Midbrain (tissue), 1 donor: Measurements from ENCODE around the gene PSPH.
"Not testable (repeated sequence)": the region's sequence is repeated elsewhere in the genome, so short reads cannot be mapped to it uniquely, and the experiment has no call there.

Experiments
- DNase-seq: peaks from one replicate; lab custom pipeline; 2025; lab: John Stamatoyannopoulos, UW

Gene PSPH

DNA sequence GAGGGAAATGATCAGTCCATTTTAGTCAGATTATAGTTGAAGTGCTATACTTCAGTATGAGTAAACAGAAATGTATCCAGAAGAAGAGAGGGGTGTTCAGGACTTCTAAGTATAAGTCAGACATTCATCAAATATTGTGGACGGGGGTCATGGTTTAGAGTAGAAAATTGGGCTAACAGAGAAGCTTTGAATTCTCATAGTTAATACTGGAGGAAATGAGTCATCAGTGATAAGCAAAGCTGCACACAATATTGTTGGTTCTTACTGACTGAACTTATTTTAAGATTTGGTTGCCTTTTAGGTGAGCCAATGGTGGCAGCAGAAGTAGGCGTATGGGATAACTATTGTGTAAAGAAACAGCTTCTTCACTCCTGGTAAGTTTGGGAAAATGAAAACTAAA is 11.1 kb upstream of the PSPH start:
- DNase-seq: no peak

DNA sequence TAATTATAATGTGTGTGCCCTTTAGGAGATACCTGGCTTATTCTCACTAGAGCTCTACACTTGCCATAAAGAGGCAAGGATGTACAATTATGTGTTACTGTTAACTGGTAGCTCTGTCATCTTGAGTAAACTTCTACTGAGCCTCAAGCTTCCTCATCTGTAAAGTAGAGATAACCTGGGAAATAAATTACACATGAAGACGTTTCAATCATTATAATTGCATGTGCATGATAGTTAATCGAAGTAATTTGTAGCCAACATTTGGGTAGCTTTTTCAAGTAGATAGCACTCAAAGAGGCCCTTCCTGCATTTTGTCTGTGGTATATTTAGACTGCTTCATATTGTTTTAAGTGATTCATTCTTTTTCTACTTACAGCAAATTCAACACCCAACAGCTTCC is 2.7 kb upstream of the PSPH start:
- no peak for DNase-seq

DNA sequence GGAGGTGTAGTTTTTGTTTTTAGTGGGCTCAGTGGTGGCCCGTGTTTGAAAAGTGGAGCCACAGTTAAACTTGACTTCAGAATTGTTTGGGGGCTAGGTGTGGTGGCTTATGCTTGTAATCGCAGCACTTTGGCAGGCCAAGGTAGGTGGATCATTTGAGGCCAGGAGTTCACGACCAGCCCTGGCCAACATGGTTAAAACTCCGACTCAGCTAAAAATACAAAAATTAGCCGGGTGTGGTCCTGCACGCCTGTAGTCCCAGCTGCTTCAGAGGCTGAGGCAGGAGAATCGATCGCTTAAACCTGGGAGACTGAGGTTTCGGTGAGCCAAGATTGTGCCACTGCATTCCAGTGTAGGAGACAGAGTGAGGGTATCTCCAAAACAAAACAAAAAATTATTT is 2.1 kb upstream of the PSPH start:
- DNase-seq: no peak

DNA sequence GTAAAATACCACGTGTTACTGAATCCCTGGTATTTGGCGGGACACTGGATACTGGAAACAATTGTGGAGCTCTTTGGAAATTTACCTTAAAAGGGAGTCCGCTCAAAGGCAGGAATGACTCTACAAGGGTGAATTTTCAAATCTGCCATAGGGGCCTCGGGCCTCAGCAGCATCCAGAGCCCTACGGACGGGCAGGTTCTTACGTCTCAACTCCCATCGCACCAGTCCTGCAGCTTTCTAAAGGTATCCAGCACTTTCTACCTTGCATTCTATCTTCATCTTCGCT is 248 bp downstream of the PSPH start:
- no peak for DNase-seq

DNA sequence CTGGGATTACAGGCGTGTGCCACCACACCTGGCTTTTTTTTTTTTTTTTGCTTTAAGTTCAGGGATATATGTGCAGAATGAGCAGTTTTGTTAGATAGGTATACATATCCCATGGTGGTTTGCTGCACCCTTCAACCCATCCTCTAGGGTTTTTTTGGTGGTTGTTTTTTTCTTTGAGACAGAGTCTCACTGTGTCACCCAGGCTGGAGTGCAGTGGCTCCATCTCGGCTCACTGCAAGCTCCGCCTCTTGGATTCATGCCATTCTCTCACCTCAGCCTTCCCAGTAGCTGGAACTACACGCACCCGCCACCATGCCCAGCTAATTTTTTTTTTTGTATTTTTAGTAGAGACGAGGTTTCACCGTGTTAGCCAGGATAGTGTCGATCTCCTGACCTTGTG is 2.5 kb downstream of the PSPH start:
- DNase-seq: not testable (repeated sequence)

DNA sequence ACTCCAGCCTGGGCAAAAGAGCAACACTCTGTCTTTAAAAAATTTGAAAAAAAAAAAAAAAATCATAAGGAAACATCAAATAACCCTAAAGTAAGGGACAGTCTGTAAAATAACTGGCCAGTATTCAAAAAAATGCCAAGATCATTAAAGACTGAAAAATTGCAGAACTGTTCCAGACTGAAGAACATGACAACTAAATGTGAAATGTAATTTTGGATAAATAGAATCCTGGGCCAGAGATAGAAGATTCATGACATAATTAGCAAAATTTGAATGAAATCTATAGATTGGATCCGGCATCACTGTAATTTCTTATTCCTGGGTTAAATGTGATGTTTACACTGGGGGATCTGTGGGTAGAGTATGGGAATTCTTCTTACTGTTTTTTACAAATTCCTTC is 3.0 kb downstream of the PSPH start:
- DNase-seq: no peak

DNA sequence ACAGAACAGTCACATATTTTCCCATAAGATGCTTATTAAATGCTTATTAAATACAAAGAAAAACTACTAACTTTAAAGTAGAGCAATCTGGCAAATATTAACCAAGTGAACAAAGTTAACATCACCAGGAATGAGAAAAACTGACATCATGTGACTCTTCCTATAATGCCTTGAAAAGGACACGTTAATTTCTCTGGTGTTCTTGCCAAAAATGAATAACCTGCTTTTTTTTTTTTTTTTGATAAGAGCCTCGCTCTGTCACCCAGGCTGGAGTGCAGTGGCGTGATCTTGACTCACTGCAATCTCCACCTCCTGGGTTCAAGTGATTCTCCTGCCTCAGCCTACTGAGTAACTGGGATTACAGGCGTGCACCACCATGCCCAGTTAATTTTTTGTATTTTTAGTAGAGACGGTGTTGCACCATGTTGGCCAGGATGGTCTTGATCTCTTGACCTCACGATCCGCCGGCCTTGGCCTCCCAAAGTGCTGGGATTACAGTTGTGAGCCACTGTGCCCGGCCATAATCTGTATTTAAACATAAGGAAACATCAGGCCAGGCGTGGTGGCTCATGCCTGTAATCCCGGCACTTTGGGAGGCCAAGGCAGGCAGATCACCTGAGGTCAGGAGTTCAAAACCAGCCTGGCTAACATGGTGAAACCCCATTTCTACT is 3.7 kb downstream of the PSPH start:
- DNase-seq: not testable (repeated sequence)

DNA sequence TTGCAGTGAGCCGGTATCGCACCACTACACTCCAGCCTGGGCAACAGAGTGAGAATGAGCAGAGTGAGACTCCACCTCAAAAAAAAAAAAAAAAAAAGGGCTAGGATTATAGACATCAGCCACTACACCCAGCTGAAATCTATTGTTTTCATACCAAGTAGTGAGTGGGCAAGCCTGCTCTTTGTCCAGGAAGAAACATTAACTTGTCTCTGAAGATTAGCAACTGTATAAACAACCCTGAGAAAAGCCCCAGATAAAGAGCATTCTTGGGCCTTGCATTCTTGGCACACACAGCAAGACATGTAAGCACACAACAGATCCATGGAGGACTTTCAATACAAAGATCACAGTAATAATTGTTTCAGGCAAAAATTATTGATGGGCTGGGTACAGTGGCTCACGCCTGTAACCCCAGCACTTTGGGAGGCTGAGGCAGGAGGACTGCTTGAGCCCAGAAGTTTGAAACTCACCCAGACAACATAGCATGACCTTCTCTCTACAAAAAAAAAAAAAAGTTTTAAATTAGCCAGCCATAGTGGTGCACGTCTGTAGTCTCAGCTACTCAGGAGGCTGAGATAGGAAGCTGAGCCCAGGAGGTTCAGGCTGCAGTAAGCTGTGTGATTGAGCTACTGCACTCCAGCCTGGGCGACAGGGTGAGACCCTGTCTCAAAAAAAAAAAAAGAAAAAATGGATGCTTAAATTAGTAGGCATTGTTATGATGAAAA is 4.4 kb downstream of the PSPH start:
- DNase-seq: no peak

DNA sequence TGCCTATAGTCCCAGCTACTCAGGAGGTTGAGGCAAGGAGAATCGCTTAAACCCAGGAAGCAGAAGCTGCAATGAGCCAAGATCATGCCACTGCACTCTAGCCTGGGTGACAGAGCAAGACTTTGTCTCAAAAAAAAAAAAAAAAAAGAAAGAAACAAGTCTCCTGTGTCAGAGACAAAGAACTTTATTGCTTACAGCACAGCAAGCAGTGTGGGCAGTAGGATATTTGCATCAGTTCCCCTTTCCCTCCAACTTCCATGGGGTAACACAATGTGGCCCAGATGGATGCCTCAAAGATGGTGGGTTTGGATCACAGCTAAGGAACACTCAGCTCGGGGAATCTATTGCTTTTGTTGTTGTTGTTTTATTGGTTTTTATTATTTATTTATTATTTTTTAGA is 5.5 kb downstream of the PSPH start:
- DNase-seq: not testable (repeated sequence)

DNA sequence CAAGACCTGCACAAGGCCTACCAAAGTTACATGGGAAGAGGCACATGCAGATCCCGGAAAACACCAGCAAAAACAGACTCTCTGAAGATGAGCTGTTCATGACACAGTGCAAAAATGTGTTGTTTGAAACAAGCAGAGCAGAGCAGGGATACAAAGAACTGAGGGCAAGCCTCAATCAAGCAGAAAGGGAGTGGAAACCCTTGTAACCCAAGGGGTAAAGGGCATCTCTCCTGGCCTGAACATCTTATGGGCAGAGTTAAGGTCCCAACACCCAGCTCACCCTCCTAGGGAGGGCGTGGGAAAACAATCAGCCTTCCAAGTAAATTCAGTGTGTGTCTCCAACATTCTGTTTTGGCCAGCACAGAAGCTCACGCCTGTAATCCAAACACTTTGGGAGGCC is 10.5 kb downstream of the PSPH start:
- no peak for DNase-seq

DNA sequence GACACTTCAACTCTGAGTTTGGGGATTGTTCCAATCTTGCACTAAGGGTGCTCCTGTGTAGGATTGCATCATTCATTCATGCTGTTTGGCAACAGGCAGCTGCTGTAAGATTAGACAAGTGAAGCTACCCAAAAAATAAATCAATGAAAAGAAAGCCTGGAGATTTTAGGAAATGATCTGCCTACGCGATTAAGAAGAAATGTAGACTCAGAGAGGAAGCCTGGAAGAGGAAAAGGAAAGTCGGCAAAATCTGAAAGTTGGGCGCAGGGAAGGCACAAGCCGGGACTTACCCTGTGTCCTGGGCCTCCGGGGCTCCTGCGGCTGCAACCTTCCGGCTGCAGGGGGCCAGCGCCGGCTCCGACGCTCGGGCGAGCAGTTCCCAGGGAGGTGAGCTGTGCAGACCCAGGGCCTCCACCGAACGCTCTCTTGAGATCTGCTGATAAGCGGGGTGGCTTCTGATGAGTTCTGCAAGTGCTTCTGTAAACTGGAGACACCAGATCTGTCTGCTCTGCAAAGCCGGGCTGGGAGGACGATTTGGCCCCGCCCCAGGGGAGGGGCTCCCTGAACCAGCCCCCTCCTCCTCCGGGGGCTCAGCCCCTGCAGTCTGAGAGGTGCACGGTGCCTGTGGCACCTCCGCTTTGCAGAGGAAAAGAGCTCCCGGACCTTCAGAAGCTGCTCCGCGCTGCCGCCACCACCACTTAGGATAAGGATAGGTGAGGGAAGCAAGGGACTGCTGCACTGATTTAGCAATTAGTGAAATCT is 17.4 kb downstream of the PSPH start:
- DNase-seq: peak; percentile 56

DNA sequence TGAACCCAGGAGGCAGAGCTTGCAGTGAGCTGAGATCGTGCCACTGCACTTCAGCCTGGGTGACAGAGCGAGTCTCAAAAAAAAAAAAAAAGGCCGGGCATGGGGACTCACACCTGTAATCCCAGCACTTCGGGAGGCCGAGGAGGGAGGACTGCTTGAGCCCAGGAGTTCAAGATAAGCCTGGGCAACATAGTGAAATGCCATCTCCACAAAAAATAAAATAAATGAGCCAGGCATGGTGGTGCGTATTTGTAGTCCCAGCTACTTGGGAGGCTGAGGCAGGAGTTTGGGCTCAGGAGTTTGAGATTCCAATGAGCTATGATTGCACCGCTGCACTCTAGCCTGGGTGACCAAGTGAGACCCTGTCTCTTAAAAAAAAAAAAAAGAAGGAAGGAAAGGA is 18.7 kb downstream of the PSPH start:
- not testable (repeated sequence) for DNase-seq

DNA sequence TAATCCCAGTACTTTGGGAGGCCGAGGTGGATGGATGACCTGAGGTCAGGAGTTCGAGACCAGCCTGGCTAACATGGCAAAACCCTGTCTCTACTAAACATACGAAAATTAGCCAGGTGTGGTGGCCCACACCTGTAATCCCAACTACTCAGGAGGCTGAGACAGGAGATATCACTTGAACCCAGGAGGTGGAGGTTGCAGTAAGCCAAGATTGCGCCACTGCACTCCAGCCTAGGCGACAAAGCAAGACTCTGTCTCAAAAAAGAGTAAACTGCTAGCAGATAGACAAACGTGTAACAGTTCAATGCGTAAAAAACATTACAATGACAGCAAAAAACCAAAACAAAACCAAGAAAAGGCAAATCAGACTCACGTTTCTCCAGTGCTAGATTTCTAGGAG is 19.7 kb downstream of the PSPH start:
- DNase-seq: not testable (repeated sequence)

DNA sequence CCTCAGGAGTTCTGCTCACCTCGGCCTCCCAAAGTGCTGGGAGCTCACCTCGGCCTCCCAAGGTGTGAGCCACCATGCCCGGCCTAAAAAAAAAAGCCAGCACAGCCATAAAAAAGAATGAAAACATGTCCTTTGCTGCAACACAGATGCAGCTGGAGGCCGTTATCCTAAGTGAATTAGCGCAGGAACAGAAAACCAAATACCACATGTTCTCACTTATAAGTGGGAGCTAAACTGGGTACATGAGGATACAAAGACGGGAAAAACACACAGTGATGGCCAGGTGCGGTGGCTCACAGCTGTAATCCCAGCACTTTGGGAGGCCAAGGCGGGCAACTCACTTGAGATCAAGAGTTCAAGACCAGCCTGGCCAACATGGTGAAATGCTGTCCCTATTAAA is 20.9 kb downstream of the PSPH start:
- no peak for DNase-seq

DNA sequence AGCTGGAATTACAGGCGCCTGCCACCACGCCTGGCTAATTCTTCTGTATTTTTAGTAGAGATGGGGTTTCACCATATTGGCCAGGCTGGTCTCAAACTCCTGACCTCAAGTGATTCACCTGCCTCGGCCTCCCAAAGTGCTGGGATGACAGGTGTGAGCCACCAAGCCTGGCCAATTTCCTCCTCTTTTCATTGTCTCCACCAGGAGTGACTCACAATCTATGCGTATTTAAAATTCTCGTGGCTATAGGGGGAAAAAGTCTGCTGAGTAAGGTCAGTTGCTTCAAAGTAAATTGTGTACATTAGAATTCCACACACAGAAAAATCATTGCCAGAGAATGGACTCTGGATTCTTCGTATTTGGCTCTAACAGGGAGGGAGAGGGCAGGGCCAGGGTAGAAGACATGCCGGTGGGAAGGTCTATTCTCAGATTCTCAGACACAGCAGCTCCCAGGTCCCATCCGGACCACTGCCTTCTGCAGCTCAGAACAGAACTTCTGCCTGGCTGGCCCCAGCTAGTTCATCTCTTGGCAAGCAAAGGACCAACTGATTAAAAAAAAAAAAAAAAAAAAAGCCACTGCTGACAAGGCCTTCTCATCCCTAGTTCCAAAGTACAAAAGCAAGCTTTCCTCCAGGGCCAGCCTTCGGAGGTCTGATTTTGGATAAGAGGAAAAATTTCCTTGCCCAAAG is 22.2 kb downstream of the PSPH start:
- DNase-seq: no peak

DNA sequence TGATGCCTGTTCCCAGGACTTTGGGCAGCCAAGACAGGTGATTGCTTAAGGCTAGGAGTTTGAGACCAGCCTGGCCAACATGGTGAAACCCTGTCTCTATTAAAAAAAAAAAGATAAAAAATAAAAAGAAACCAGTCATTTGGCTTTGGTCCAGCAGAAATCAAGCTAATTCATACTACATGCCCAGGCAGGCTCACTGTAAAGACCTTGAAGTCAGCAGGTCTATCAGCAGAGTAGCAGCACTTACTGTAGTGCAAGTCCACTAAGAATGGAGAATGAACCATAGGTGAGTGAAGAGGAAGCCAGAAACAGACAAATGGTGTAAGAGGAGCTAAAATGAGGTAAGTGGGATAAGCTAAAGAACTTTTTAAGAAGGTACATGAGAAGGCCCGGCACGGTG is 24.7 kb downstream of the PSPH start:
- DNase-seq: no peak

DNA sequence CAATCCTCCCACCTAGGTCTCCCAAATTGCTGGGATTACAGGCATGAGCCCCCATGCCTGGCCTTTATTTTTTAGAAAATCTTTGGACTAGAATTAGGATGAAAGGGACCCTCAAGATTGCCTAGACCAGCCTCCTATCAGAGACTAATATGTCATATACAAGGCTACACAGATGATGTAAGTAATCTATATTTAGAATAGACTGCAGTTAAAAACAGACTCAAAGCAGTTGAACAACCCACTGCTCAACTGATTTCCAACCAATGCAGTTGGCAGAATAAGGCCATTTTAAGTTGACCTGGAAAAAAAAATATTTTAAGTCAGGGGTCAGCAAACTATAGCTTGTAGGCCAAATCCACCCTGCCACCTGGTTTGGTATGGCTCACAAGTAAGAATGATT is 27.7 kb downstream of the PSPH start:
- no peak for DNase-seq

DNA sequence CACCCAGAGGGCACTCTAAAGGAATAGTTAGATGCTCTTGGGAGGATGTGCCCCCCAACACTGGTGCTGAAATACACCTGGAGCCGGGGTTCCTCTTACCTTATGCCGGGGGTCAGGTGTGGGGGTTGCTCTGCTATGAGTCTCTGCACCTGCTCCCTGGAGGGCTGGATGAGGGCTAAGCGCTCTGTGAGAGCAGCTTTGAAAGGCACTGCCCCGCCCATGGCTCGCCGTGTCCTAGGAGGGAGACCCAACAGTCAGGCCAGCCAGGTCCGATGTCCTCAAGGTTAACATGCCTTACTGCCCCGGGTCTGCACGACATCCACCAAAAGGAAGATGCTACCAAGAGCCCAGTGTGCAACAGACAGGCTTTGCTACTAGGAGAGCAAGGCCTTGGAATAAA is 31.7 kb downstream of the PSPH start:
- no peak for DNase-seq

DNA sequence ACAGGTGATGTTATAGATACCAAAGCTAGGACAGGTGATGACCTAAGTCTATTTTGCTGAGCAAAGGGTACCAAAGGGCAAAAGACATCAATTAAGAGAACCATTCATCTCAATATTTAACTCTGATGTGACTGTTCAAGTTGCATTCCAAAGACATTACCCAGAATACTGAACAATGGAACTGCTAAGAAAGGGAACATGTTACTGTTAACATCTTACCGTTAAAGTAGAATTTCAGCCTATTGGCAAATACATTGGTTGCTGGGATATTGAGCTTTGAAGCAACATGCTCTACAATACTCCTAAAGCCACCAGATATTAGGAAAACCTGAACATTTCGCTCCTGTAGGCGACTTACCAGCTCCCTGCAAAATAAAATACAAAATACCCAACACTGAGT is 34.2 kb downstream of the PSPH start:
- DNase-seq: not testable (repeated sequence)

DNA sequence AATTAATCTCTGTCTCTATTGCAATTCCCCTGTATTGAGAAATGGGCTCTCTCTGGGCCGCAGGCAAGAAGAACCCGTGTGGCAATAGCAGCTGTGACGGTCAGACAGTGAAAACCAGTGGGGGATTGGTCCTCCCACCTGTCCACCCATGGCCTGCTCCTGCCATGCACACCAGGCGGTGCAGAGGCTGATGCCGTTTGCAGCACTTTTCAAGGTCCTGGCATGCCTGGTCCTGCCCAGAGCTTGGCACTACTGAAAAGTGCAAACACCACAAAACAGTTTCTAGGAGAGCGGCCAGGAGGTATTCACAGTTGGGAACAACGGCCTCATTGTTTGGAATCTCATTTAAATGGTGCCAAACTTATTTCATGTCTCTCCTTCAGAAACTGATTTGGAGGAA is 41.5 kb downstream of the PSPH start:
- peak; percentile 89 for DNase-seq

DNA sequence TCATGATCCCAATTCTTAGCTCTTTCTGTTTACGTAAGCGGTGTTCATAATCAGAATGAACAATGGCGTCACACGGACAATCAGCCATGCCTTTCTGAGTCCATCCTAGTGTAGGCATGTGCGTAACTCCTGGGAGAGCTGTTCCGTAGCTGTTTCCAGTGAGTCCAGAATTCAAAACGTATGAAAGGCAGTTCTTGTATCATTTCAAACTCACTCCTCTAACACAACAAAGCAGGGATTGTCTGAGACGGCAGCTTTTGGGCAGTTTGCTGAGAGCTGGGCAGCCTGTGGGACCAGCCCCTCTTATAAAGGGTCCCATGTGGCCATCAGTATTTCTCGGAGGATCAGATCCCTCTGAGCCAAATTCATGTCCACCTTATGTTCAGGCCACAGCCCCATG is 43.4 kb downstream of the PSPH start:
- peak; percentile 69 for DNase-seq

DNA sequence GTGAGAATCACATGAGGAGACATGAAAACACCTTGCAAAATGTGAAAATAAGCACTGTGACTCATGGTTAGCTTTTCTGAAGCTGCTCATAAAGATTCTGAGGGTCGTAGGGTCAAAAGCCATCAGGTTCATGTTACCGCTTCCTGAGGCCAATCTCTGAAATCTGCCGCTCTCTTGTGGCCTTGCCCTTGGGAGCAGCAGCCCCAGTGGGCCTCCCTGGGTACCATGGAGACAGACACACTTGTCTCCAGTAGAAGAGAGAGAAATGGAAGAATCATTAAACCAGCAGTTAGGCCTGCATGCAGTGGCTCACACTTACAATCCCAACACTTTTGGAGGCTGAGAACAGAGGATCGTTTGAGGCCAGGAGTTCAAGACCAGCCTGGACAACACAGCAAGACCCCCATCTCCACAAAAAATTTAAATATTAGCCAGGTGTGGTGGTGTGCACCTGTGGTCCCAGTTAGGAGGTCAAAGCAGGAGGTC is 44.0 kb downstream of the PSPH start:
- no peak for DNase-seq

DNA sequence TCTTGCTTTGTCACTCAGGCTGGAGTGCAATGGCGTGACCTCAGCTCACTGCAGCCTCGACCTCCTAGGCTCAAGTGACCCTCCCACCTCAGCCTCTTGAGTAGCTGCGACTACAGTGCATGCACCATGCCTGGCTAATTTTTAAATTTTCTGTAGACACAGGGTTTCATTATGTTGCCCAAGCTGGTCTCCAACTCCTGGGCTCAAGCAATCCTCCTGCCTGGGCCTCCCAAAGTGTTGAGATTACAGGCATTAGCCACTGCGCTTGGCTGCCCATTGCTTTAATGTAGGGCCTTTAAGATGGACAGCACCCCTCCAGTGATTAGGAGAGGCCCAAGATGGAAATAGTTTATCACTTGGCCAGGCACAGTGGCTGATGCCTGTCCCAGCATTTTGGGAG is 47.5 kb downstream of the PSPH start:
- no peak for DNase-seq
